CD4-positive, alpha-beta T cell treated with Interleukin-6 for 4 hours (primary cell): ENCODE results near the gene OR2A42.
A peak's percentile ranks its signal among the peaks of the same experiment; 100 is the strongest.
"Not testable (repeated sequence)": the region's sequence is repeated elsewhere in the genome, so short reads cannot be mapped to it uniquely, and the experiment has no call there.

Source experiments
- DNase-seq: peaks from one replicate; pipeline ENCODE4 v3.0.0-alpha.2; 2020; ENCODE audit warnings: mixed read lengths

The OR2A42 gene

GRCh38 chr7:144239365-144239764, at the start of gene OR2A42:
TSS of gene OR2A42 (minus strand) at chr7:144239605. CDS start at chr7:144232843, 6,762 bp downstream.
- not testable (repeated sequence) for DNase-seq

GRCh38 chr7:144287171-144287784, 47.9 kb upstream of the OR2A42 start:
- DNase-seq = not testable (repeated sequence)

- DNase-seq = not testable (repeated sequence)
Observed at GRCh38 chr7:144283716-144284115, 44.3 kb upstream of the OR2A42 start.

- DNase-seq = not testable (repeated sequence)
Observed at GRCh38 chr7:144282490-144282889, 43.1 kb upstream of the OR2A42 start.

GRCh38 chr7:144281981-144282380, 42.6 kb upstream of the OR2A42 start:
- not testable (repeated sequence) for DNase-seq

- DNase-seq = not testable (repeated sequence)
Observed at GRCh38 chr7:144280010-144280409, 40.6 kb upstream of the OR2A42 start.

- not testable (repeated sequence) for DNase-seq
Observed at GRCh38 chr7:144275281-144275680, 35.9 kb upstream of the OR2A42 start.

- not testable (repeated sequence) for DNase-seq
Observed at GRCh38 chr7:144269188-144269587, 29.8 kb upstream of the OR2A42 start, which contains the start of gene CTAGE8. TSS of gene CTAGE8 (minus strand) at chr7:144269288. CDS start at chr7:144269250, 38 bp downstream.

GRCh38 chr7:144264692-144265091, 25.3 kb upstream of the OR2A42 start, which contains the start of gene OR2A7:
TSS of gene OR2A7 (minus strand) at chr7:144264792. CDS start at chr7:144259628, 5,164 bp downstream.
- DNase-seq = not testable (repeated sequence)

- DNase-seq = not testable (repeated sequence)
Observed at GRCh38 chr7:144262128-144262527, 22.7 kb upstream of the OR2A42 start.

GRCh38 chr7:144259067-144259466, 19.7 kb upstream of the OR2A42 start:
- not testable (repeated sequence) for DNase-seq

- DNase-seq = no peak
Observed at GRCh38 chr7:144256112-144256511, 16.7 kb upstream of the OR2A42 start.

GRCh38 chr7:144255471-144255897, 16.1 kb upstream of the OR2A42 start:
- peak; percentile 0 for DNase-seq

- DNase-seq = not testable (repeated sequence)
Observed at GRCh38 chr7:144252307-144252706, 12.9 kb upstream of the OR2A42 start.

- DNase-seq = not testable (repeated sequence)
Observed at GRCh38 chr7:144247674-144248330, 8.4 kb upstream of the OR2A42 start.

GRCh38 chr7:144246967-144247366, 7.6 kb upstream of the OR2A42 start:
- not testable (repeated sequence) for DNase-seq

- DNase-seq = not testable (repeated sequence)
Observed at GRCh38 chr7:144245372-144245771, 6.0 kb upstream of the OR2A42 start.

- DNase-seq = not testable (repeated sequence)
Observed at GRCh38 chr7:144238530-144239082, 799 bp downstream of the OR2A42 start.

GRCh38 chr7:144233039-144233438, 6.4 kb downstream of the OR2A42 start:
- not testable (repeated sequence) for DNase-seq

GRCh38 chr7:144231027-144231426, 8.4 kb downstream of the OR2A42 start:
- not testable (repeated sequence) for DNase-seq

GRCh38 chr7:144228810-144229209, 10.6 kb downstream of the OR2A42 start:
- not testable (repeated sequence) for DNase-seq

- DNase-seq = not testable (repeated sequence)
Observed at GRCh38 chr7:144226866-144227265, 12.5 kb downstream of the OR2A42 start.

- DNase-seq = not testable (repeated sequence)
Observed at GRCh38 chr7:144223675-144224074, 15.7 kb downstream of the OR2A42 start.

- DNase-seq = not testable (repeated sequence)
Observed at GRCh38 chr7:144220531-144220930, 18.9 kb downstream of the OR2A42 start.
